ENCODE measurements around the gene MED31.
"Not testable (repeated sequence)": the region's sequence is repeated elsewhere in the genome, so short reads cannot be mapped to it uniquely, and the experiment has no call there.

MED31 gene

GRCh38 chr17:6655732-6656361 lies 4.4 kb upstream of the MED31 start:
- not testable (repeated sequence) for DNase-seq (ENCODE audit: low read depth)

GRCh38 chr17:6654841-6655731 lies 3.7 kb upstream of the MED31 start:
- DNase-seq (ENCODE audit: low read depth) = no peak

GRCh38 chr17:6651919-6652452 lies 581 bp upstream of the MED31 start:
- DNase-seq (ENCODE audit: low read depth) = no peak

GRCh38 chr17:6648181-6648580 lies 3.2 kb downstream of the MED31 start:
- DNase-seq (ENCODE audit: low read depth) = no peak

DNA sequence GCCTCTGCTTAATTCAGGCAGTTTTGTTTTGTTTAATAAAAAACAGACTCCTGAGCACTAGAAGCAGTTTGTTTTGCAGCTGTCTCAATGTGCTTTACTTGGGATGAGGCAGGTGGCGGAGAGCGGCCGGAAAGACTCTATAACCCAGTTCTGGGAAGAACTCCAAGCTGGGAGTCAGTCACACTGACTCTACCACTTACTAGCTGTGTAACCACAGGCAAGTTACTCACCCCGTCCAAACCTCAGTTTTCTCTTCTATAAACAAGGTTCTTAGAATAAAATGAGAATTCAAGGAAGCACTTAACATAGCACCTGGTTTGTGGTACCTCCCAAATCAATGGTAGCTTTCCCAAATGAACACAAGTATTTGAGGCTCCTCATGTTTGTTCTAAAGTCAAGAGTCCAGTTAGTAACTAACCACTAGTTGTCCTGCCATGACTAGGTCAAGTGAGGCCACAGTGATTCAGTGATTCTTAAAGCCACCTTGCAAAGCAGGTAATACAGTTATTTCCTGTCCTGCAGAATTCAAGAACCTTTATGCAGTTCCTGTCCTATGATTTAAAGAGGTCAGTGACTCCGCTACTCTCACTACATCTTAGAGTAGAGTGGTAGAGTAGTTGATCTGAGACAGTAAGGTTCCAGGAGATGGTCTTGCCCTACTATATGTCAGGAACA lies 7.8 kb downstream of the MED31 start:
- no peak for DNase-seq (ENCODE audit: low read depth)

- DNase-seq (ENCODE audit: low read depth) = no peak
Measured at GRCh38 chr17:6642592-6642991, 8.8 kb downstream of the MED31 start.

DNA sequence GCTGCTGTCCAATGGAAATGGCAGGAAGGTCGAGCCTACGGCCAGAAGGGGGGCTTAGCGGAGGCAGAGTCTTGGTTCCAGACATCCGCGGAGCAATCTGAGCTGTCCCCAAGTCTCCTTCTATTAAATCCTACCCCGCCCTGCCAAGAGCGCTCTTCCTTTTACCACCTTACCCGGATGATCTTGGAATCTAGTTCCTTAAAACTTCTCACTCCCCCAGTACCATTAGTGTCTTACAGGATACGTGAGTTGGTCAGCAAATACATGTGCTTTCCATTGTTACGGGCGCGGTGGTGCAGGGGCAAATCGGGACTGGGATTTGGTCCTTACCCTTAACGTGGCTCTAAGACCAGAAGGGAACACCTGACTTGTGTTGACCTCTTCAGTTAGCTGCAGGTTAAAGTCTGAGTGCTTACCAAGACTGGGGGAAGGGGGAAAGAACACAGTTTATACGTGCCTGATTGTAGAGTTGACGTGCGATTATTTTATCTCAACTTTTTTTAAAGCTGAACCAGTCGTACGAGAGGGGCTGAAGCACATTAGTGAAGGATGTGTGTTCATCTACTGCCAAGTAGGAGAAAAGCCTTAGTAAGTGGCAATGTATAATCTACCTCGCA lies 10.1 kb downstream of the MED31 start:
- no peak for DNase-seq (ENCODE audit: low read depth)

- peak; percentile 86 for DNase-seq (ENCODE audit: low read depth)
Measured at GRCh38 chr17:6640536-6641246, 10.7 kb downstream of the MED31 start, which contains the start of the genes KIAA0753 and TXNDC17. Gene KIAA0753, minus strand, starts transcription at chr17:6640711. Its CDS starts 5,608 bp downstream, at chr17:6635103. Gene TXNDC17, plus strand, starts transcription at chr17:6641060. Its CDS starts 23 bp downstream, at chr17:6641083.

GRCh38 chr17:6639586-6640535 lies 11.5 kb downstream of the MED31 start:
- DNase-seq (ENCODE audit: low read depth) = no peak

GRCh38 chr17:6639014-6639585 lies 12.3 kb downstream of the MED31 start:
- DNase-seq (ENCODE audit: low read depth) = no peak

- no peak for DNase-seq (ENCODE audit: low read depth)
Measured at GRCh38 chr17:6638046-6638908, 13.1 kb downstream of the MED31 start.

GRCh38 chr17:6637458-6637840 lies 14.0 kb downstream of the MED31 start:
- DNase-seq (ENCODE audit: low read depth) = no peak

DNA sequence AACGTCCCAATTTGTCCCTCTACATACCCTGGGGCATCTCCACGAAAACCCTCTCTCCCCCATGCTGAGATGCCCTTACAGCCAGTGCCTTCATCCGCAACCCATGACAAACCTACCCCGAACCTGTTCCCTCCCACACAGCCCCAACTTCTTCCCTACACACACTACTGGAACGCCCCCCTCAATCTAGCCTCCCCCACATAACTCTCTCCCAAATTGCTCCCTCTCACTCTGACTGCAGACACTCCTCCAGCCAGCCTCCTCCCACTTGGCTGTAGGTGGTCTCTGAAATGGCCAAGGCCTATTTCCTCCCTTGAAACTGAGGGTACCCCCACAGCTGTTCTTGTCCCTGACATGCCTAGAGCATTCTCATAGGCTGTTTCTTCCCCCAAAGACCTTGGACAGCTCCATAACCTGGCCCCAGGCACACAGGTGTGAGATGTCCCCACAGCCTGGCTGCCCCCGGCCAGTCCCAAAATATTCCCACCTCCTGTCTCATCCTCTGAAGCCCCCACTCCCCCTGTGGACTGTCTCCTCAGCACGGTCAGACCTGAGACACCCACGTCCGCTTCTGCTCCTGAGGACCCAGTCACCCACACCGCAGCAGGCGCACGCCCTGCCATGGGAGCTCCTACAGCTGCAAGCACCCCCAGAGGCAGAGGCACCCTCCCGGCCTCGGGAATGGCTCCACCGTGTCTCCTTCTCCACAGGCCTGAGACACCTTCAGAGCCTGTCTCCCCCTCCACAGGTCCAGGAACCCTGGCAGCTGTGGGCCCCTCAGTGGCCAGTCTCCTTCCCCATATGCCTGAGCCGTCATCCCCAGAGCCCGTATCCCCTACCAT lies 14.6 kb downstream of the MED31 start:
- no peak for DNase-seq (ENCODE audit: low read depth)

GRCh38 chr17:6636105-6636504 lies 15.3 kb downstream of the MED31 start:
- no peak for DNase-seq (ENCODE audit: low read depth)

- DNase-seq (ENCODE audit: low read depth) = no peak
Measured at GRCh38 chr17:6633263-6633662, 18.1 kb downstream of the MED31 start.

DNA sequence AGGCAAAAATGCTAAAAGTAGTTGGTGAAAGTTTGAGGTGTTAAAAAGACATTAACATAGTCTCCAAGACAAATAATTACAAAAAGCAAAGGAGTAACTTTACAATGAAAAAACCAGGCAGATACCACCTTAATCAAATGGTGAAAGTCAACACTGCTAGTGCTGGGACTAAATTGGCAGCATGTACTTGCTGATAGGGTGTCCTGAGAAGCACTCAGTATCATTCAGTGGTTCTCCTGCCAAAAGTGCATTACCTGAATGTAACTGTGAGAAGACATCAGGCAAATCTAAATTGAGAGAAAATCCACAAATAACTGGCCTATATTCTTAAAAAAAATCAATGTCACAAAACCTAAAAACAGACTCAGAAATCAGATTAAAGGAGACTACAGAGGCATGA lies 18.9 kb downstream of the MED31 start:
- no peak for DNase-seq (ENCODE audit: low read depth)

DNA sequence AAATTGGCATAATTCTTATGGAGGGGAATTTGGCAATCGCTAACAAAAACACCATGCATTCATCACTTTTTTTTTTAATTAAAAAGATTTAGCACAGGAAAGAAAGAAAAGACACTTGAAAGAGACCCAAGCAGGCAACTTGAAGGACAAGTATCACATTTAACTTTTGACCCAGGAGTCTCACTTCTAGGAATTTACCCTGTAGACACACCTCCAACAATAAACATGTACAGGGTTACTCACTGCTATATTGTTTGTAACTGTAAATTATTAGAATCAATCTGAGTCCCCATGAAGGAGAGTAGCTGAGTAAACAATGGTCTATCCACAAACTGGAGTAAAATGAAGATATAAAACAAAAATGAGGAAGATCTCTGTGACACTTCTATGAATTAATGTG lies 21.0 kb downstream of the MED31 start:
- no peak for DNase-seq (ENCODE audit: low read depth)

GRCh38 chr17:6627019-6627418 lies 24.4 kb downstream of the MED31 start:
- DNase-seq (ENCODE audit: low read depth) = no peak

Data from activated T-helper 9 cell treated with anti-CD3 and anti-CD28 coated beads, Interleukin-2, amount 50 U/mL, for 16 hours (primary cell).